ENCODE results near the gene HPD.

- TF ChIP-seq, protein P1, sequence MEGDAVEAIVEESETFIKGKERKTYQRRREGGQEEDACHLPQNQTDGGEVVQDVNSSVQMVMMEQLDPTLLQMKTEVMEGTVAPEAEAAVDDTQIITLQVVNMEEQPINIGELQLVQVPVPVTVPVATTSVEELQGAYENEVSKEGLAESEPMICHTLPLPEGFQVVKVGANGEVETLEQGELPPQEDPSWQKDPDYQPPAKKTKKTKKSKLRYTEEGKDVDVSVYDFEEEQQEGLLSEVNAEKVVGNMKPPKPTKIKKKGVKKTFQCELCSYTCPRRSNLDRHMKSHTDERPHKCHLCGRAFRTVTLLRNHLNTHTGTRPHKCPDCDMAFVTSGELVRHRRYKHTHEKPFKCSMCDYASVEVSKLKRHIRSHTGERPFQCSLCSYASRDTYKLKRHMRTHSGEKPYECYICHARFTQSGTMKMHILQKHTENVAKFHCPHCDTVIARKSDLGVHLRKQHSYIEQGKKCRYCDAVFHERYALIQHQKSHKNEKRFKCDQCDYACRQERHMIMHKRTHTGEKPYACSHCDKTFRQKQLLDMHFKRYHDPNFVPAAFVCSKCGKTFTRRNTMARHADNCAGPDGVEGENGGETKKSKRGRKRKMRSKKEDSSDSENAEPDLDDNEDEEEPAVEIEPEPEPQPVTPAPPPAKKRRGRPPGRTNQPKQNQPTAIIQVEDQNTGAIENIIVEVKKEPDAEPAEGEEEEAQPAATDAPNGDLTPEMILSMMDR (IDR thresholded peaks at IDR 0.05) = no peak
- no peak for TF ChIP-seq POLR2AphosphoS5 (IDR thresholded peaks at IDR 0.05)
- no peak for TF ChIP-seq POLR2A (IDR thresholded peaks at IDR 0.05)
These were observed 24.6 kb upstream of the HPD start for GRCh38 chr12:121883315-121883660.

Measured in prostate gland (tissue), 2 donors.